Neutrophil (primary cell): ENCODE results near the gene ARID1A.
"Not testable (repeated sequence)": the region's sequence is repeated elsewhere in the genome, so short reads cannot be mapped to it uniquely, and the experiment has no call there.

ENCODE experiments used
- H3K27ac ChIP-seq: fragments of 200-600 bp; sonication (generic); 2 replicates; pipeline ENCODE4 v1.5.1; 2016; ENCODE audit warnings: mild to moderate bottlenecking, moderate library complexity
- H3K27me3 ChIP-seq: fragments of 200-600 bp; sonication (generic); 2 replicates; pipeline ENCODE4 v1.6.0; 2016; ENCODE audit warnings: mild to moderate bottlenecking
- H3K36me3 ChIP-seq: fragments of 200-600 bp; sonication (generic); 2 replicates; pipeline ENCODE4 v1.5.1; 2017
- H3K4me1 ChIP-seq, 2 experiments: fragments of 200-600 bp in 1 of 2; sonication (generic) in 1 of 2; 1 replicate in 1 of 2; 2 replicates in 1 of 2; pipeline versions ENCODE4 v1.5.1 to v1.6.1; 2013 to 2016; ENCODE audit warnings: low read depth in 1 of 2, low read length in 1 of 2, mild to moderate bottlenecking in 1 of 2, moderate library complexity in 1 of 2; ENCODE audit not compliant: control insufficient read depth in 1 of 2, insufficient read depth in 1 of 2
- H3K4me3 ChIP-seq, 2 experiments: fragments of 200-600 bp in 1 of 2; sonication (generic) in 1 of 2; 1 replicate in 1 of 2; 2 replicates in 1 of 2; pipeline ENCODE4 v1.5.1; 2013 to 2016; ENCODE audit warnings: low read depth in 1 of 2, low read length in 1 of 2, mild to moderate bottlenecking in 1 of 2, moderate library complexity in 1 of 2
- H3K9me3 ChIP-seq: fragments of 200-600 bp; sonication (generic); 2 replicates; pipeline ENCODE4 v1.5.1; 2016
- CTCF ChIP-seq: fragments of 200-600 bp; sonication (generic); IDR thresholded peaks from 2 replicates; pipeline ENCODE4 v1.5.1; 2016; ENCODE audit warnings: antibody characterized with exemption

Gene ARID1A

DNA sequence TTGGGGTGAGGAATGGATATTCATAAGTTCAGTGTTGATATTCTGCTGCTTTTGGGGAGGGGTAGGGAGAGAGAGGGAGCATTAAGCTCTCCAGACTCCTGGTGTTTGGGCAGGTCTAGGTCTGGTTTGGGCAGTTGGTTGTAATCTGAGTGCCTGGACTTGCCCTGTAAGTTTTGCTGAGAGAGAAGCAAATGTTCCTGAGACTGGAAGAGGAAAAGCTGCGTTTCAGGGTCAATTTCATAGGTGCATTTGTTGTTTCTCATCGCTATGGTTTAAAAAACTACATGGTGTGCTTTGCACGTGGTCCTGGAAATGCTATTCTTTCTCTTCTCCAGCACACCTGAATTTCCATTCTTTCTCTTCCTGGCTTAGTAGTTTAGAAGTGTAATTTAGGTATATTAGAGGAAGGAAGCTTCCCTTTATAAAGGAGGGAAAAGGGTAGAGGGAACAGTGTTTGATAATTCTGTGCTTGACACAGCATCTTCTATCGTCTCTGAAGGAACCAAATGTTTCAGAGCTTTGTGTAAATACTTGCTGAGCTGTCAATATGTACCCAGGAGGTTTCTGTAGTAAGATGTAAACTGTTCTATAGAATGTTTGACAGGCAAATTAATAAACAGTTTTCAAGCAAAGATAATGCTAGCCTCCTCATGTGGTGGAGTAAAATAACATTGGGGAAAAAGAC, 6.3 kb downstream of the ARID1A start:
- Histone ChIP-seq H3K4me3 (peak overlapping the region in 1 of 2 experiments; percentile 11), H3K4me1 (peaks cover 84 to 90% of the 10 kb centered on the region in 2 experiments), H3K27me3 (no peaks in the 10 kb centered on the region), H3K36me3 (no peaks in the 10 kb centered on the region), H3K27ac (peak overlapping the region; percentile 96), H3K9me3 (no peaks in the 10 kb centered on the region)
- TF ChIP-seq CTCF: no peak

DNA sequence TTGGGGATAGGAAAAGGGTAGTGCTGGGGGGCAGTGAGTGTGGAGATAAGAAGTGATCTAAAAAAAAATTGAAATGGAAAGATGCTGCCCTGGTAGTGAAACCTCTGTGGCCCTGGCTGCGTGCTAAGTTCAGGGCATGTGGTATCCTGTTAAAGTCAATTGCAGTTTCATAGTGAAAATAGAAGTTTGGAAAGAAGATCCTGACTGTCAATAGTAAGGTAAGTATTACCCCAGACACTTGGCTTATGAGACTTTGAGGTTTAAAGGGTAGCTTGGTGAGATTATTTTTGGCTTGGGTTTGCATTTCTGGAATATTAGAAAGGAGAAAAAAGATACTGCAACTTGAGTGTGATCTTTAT, 6.8 kb downstream of the ARID1A start:
- Histone ChIP-seq H3K36me3 (no peaks in the 10 kb centered on the region), H3K9me3 (no peaks in the 10 kb centered on the region), H3K27ac (peak overlapping the region; percentile 96), H3K27me3 (no peaks in the 10 kb centered on the region), H3K4me3 (no peak overlapping the region), H3K4me1 (peaks cover 90 to 94% of the 10 kb centered on the region in 2 experiments)
- no peak for TF ChIP-seq CTCF

DNA sequence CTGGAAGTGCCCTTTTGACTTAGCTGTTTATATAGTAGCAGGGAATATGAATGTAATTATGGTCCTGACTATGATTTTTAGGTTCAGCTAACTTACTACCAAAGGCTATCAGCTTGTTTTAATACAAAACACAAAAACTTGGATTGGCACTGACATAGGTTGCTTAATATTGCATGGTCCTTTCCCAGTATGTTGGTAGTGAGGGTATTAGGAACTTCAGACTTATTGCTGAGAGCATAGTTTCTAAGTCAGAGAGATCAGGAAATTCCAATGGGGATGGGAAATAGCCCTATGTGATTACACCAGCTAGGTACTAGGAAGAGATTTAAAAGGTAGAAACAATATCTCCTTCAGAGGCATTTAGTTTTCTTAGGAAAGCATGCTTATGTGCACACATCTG, 7.7 kb downstream of the ARID1A start:
- no peaks in the 10 kb centered on the region for H3K9me3 ChIP-seq
- no peak overlapping the region for H3K4me3 ChIP-seq
- peaks cover 90 to 93% of the 10 kb centered on the region in 2 experiments for H3K4me1 ChIP-seq
- TF ChIP-seq CTCF: no peak
- no peaks in the 10 kb centered on the region for H3K36me3 ChIP-seq
- no peaks in the 10 kb centered on the region for H3K27me3 ChIP-seq
- peak overlapping the region; percentile 96 for H3K27ac ChIP-seq

- no peaks in the 10 kb centered on the region for H3K27me3 ChIP-seq
- H3K9me3 ChIP-seq: no peaks in the 10 kb centered on the region
- no peaks in the 10 kb centered on the region for H3K36me3 ChIP-seq
- H3K27ac ChIP-seq: peak overlapping the region; percentile 39
- TF ChIP-seq CTCF: no peak
- H3K4me1 ChIP-seq: peaks cover 78 to 82% of the 10 kb centered on the region in 2 experiments
- H3K4me3 ChIP-seq: no peak overlapping the region
Observed at GRCh38 chr1:26704629-26705028, 8.8 kb downstream of the ARID1A start.

DNA sequence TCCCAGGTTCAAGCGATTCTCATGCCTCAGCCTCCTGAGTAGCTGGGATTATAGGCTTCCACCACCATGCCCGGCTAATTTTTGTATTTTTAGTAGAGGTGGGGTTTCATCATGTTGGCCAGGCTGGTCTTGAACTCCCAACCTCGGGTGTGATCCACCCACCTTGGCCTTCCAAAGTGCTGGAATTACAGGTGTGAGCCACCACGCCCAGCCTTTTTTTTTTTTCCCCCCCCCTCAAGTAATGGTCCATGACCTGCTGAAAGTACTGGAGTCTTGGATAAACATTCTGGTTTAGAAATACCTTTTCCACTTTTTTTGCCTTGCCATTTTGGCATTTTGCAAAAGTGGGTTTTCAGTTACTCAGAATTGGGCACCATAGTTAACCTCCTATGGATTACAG, 9.4 kb downstream of the ARID1A start:
- peaks cover 72 to 76% of the 10 kb centered on the region in 2 experiments for H3K4me1 ChIP-seq
- not testable (repeated sequence) for H3K36me3 ChIP-seq, H3K4me3 ChIP-seq, H3K27me3 ChIP-seq, H3K27ac ChIP-seq, H3K9me3 ChIP-seq

- Histone ChIP-seq H3K4me3 (no peak overlapping the region), H3K27me3 (no peaks in the 10 kb centered on the region), H3K36me3 (no peaks in the 10 kb centered on the region), H3K4me1 (peaks cover 66 to 70% of the 10 kb centered on the region in 2 experiments), H3K9me3 (no peaks in the 10 kb centered on the region), H3K27ac (peak overlapping the region; percentile 62)
- TF ChIP-seq CTCF: no peak
Observed at GRCh38 chr1:26705788-26706311, 10.0 kb downstream of the ARID1A start.
